Neuronal stem cell (in vitro differentiated cells): Measurements from ENCODE around the gene CDC42EP1.
A peak's percentile ranks its signal among the peaks of the same experiment; 100 is the strongest.

Source experiments
- DNase-seq: peaks from one replicate; pipeline ENCODE4 v3.0.0-alpha.2; 2013; ENCODE audit warnings: low spot score
- H2AFZ ChIP-seq: one replicate; pipeline ENCODE4 v1.6.1; 2013; ENCODE audit warnings: mild to moderate bottlenecking, low read length, inconsistent platforms
- H2AK5ac ChIP-seq: 2 replicates; pipeline ENCODE4 v1.6.1; 2013; ENCODE audit warnings: low read depth, mild to moderate bottlenecking, inconsistent platforms, low read length, moderate library complexity, mixed read lengths
- H2BK120ac ChIP-seq: 2 replicates; pipeline ENCODE4 v1.6.1; 2013; ENCODE audit warnings: low read depth, mild to moderate bottlenecking, inconsistent platforms, low read length, moderate library complexity, mixed read lengths
- H2BK12ac ChIP-seq: one replicate; pipeline ENCODE4 v1.6.1; 2013; ENCODE audit warnings: low read length, inconsistent platforms
- H2BK15ac ChIP-seq: 2 replicates; pipeline ENCODE4 v1.6.1; 2013; ENCODE audit warnings: mild to moderate bottlenecking, low read length, inconsistent platforms, mixed read lengths
- H2BK5ac ChIP-seq: one replicate; pipeline ENCODE4 v1.6.1; 2013; ENCODE audit warnings: inconsistent platforms, mild to moderate bottlenecking, low read length, moderate library complexity
- H3K14ac ChIP-seq: one replicate; pipeline ENCODE4 v1.6.1; 2013; ENCODE audit warnings: low read length, inconsistent platforms
- H3K18ac ChIP-seq: 2 replicates; pipeline ENCODE4 v1.6.1; 2013; ENCODE audit warnings: low read length, inconsistent platforms
- H3K23ac ChIP-seq: 2 replicates; pipeline ENCODE4 v1.6.1; 2013; ENCODE audit warnings: low read depth, mild to moderate bottlenecking, mixed read lengths, low read length, inconsistent platforms; ENCODE audit not compliant: poor library complexity
- H3K27ac ChIP-seq: replicated peaks from 3 replicates; pipeline ENCODE4 v1.5.1; 2013; ENCODE audit warnings: low read length, inconsistent platforms
- H3K27me3 ChIP-seq, 3 experiments: 2 replicates each; pipeline ENCODE4 v1.6.1; 2013; ENCODE audit warnings: low read length in 3 of 3, mild to moderate bottlenecking in 2 of 3, inconsistent platforms in 1 of 3, low read depth in 1 of 3, mixed read lengths in 1 of 3, moderate library complexity in 1 of 3; ENCODE audit not compliant: control insufficient read depth in 3 of 3, insufficient read depth in 3 of 3
- H3K36me3 ChIP-seq, 2 donors: replicated peaks in 1 of 2; 2 replicates each; pipeline ENCODE4 v1.6.1; 2013; ENCODE audit warnings: low read length in 2 of 2; ENCODE audit not compliant: control insufficient read depth in 2 of 2, insufficient read depth in 2 of 2
- H3K4ac ChIP-seq: 2 replicates; pipeline ENCODE4 v1.6.1; 2013; ENCODE audit warnings: inconsistent platforms, mild to moderate bottlenecking, low read length, moderate library complexity
- H3K4me1 ChIP-seq, 2 donors: 1 replicate in 1 of 2; 2 replicates in 1 of 2; pipeline ENCODE4 v1.6.1; 2013; ENCODE audit warnings: low read length in 2 of 2, low read depth in 1 of 2; ENCODE audit not compliant: control insufficient read depth in 2 of 2, insufficient read depth in 1 of 2
- H3K4me2 ChIP-seq: one replicate; pipeline ENCODE4 v1.6.1; 2013; ENCODE audit warnings: mild to moderate bottlenecking, low read length, inconsistent platforms; ENCODE audit not compliant: insufficient read depth, poor library complexity, severe bottlenecking
- H3K4me3 ChIP-seq, 2 donors: 2 replicates each; pipeline ENCODE4 v1.5.1; 2013; ENCODE audit warnings: low read length in 2 of 2, mild to moderate bottlenecking in 2 of 2, inconsistent platforms in 1 of 2, moderate library complexity in 1 of 2
- H3K79me1 ChIP-seq: one replicate; pipeline ENCODE4 v1.6.1; 2013; ENCODE audit warnings: low read depth, mild to moderate bottlenecking, inconsistent platforms, low read length, moderate library complexity
- H3K9ac ChIP-seq: one replicate; pipeline ENCODE4 v1.6.1; 2013; ENCODE audit warnings: mild to moderate bottlenecking, low read depth, low read length, inconsistent platforms; ENCODE audit not compliant: poor library complexity
- H3K9me3 ChIP-seq, 2 donors: replicated peaks in 1 of 2; 2 replicates each; pipeline versions ENCODE3 to v1.6.1; 2013; ENCODE audit warnings: low read length in 2 of 2, mild to moderate bottlenecking in 2 of 2, inconsistent platforms in 1 of 2, low read depth in 1 of 2, mixed read lengths in 1 of 2, moderate library complexity in 1 of 2; ENCODE audit not compliant: control insufficient read depth in 2 of 2, insufficient read depth in 1 of 2
- H4K8ac ChIP-seq: one replicate; pipeline ENCODE4 v1.6.1; 2013; ENCODE audit warnings: low read depth, mild to moderate bottlenecking, inconsistent platforms, low read length, moderate library complexity
- H4K91ac ChIP-seq: one replicate; pipeline ENCODE4 v1.6.1; 2013; ENCODE audit warnings: low read length, low read depth, mild to moderate bottlenecking, inconsistent platforms; ENCODE audit not compliant: poor library complexity
- WGBS, 2 donors: extraction: QIAGEN DNeasy Blood & Tissue Kit; methylation state at CpG; one replicate each; pipeline ENCODE4 v1.1.7; 2013; ENCODE audit warnings: missing lambda C conversion rate in 2 of 2, mixed read lengths in 1 of 2; ENCODE audit not compliant: insufficient read length in 2 of 2, insufficient replicate concordance in 1 of 2; ENCODE audit errors: extremely low coverage in 2 of 2; 5-methylcytosine and 5-hydroxymethylcytosine counted together

CDC42EP1 gene

DNA sequence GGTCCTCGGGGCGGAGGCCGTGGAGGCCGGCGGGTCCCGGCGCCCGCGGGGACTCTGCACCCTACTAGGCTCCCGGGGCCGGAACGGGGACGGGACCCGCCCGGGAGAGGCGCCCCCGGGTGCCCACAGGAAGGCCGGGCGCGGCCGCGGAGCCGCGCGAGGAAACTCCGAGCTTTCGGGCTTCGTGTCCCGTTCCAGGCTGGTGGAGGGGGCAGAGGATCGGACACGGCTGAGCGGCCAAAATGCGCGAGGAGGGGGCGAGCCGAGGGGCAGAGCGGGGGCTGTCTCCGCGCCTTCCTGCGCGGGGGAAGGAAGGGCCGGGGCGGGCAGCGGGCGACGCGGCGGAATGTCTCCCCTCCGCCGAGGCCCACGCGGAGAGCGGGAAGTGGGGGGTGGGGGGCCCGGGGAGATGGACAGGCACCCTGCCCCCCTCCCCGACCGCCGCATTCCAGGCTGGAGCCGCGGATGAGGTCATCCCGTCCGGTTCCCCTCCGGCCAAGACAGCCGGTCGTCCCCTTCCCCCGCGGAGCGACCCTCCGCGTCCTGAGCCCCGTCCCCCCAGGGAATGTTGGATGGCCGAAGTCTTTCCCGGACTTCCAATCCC, 430 bp downstream of the CDC42EP1 start:
- Histone ChIP-seq H3K18ac (peak overlapping the region; percentile 97), H2BK120ac (peak overlapping the region; percentile 53), H3K27me3 (peaks cover 0 to 14% (median 0%) of the 10 kb centered on the region in 3 experiments), H3K4me1 (peaks cover 27 to 36% of the 10 kb centered on the region in 2 donors), H2AFZ (peak overlapping the region; percentile 93), H2BK15ac (peak overlapping the region; percentile 97), H3K9me3 (no peaks in the 10 kb centered on the region), H3K14ac (peak overlapping the region; percentile 75), H2BK5ac (peak overlapping the region; percentile 18), H3K23ac (peak overlapping the region; percentile 58), H3K36me3 (peaks cover 0 to 22% of the 10 kb centered on the region in 2 donors), H3K79me1 (peaks cover 5% of the 10 kb centered on the region), H3K4ac (no peak overlapping the region), H2AK5ac (peak overlapping the region; percentile 96), H3K27ac (no peak overlapping the region), H3K4me3 (peak overlapping the region; percentile 85 to 86), H3K4me2 (peak overlapping the region; percentile 96), H4K91ac (no peak overlapping the region), H4K8ac (no peak overlapping the region), H2BK12ac (peak overlapping the region; percentile 7), H3K9ac (peak overlapping the region; percentile 94)
- no peak for DNase-seq
- no CpG with 5 or more reads among the region's 72 CpGs for WGBS, 2 donors

DNA sequence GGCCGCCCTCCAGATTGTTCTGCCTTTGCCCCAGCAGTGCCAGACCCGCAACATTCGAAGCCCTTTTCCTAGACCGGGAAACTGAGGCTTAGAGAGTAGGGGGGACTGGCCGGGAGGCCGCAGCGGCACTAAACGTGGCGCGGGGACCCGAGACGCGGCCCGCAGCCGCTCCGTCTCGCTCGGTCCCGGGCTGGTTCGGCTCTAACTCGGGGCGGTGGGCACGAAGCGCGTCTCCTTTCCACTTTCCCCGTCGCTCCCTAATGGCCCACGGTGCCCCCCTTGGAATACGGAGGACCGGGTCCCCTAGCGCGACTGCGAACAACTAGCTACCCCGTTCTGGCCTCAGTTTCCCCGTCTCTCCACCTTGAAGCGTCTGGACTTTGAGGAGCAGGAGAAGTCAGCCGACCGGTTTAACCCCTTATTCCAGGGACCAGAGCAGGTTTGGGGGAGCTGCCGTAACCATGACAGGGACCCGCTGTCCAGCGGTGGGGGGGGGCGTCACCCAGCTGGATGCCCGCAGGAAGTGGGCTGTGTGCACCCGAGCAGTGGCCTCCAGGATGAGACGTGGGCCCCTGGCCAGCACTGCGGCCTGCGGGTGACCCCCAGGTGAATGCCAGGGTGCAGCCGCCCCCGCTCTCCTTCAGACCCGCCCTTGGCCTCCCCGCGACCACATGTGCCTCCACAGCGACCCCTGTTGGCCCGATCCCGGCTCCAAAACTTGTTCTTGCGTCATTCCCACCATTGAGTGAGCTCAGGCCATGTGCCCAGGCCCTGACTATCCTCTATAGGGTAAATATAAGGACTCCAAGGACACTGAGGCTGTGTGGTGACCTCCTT, 1.1 kb downstream of the CDC42EP1 start:
- H3K18ac ChIP-seq, result peak overlapping the region; percentile 97
- H3K4me2 ChIP-seq, result peak overlapping the region; percentile 96
- H2BK120ac ChIP-seq, result peak overlapping the region; percentile 53
- H3K4me3 ChIP-seq, result peak overlapping the region; percentile 85 to 86
- H3K27ac ChIP-seq, result no peak overlapping the region
- peak overlapping the region; percentile 27 for H4K91ac ChIP-seq
- H3K36me3 ChIP-seq, result peaks cover 0 to 29% of the 10 kb centered on the region in 2 donors
- H3K23ac ChIP-seq, result peak overlapping the region; percentile 83
- H3K9ac ChIP-seq, result peak overlapping the region; percentile 94
- peak overlapping the region; percentile 96 for H2AK5ac ChIP-seq
- H3K4me1 ChIP-seq, result peaks cover 21 to 33% of the 10 kb centered on the region in 2 donors
- no peaks in the 10 kb centered on the region for H3K9me3 ChIP-seq
- peak overlapping the region; percentile 93 for H2AFZ ChIP-seq
- H2BK15ac ChIP-seq, result peak overlapping the region; percentile 97
- WGBS, 2 donors, result no CpG with 5 or more reads among the region's 56 CpGs
- DNase-seq, result peak; percentile 79
- peaks cover 5% of the 10 kb centered on the region for H3K79me1 ChIP-seq
- H2BK12ac ChIP-seq, result peak overlapping the region; percentile 44
- peaks cover 0 to 14% (median 0%) of the 10 kb centered on the region in 3 experiments for H3K27me3 ChIP-seq
- no peak overlapping the region for H4K8ac ChIP-seq
- peak overlapping the region; percentile 18 for H2BK5ac ChIP-seq
- peak overlapping the region; percentile 86 for H3K4ac ChIP-seq
- peak overlapping the region; percentile 75 for H3K14ac ChIP-seq

DNA sequence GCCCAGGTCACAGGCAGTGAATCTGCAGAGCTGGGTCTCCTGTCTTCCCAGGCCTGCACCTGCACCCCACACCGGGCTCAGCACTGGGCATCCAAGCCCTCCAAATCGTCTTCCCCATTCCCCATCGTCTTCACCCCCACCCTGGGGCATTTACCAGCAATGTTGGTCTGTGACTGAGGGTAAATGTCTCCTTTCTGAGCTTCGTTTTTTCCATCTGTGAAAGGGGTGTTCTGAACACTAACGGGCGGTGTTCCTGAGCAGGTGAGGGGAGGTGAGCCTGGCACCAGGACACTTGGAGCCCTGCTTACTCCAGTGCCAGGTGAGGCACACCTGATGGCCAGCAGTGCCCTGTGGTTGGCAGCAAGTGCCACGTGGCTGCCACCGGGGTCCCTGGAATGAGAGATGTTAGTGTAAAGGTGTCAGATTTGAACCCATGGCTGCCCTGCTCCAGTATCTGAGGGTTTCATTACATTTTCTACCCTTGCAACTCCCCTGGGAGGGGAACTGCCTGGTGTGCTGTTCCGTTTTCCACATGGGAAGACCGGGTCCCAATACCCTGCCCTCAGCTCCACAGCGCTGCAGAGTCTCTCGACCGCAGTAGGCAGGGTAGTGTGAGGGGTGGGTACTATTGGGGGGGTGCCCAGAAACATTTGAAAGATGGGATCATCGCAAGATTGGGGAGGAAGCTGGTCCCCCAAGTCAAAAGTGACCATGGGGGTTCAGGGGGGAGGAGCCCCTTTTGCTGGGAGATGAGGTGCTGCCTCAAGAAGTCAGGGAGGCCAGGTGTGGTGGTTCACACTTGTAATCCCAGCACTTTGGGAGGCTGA, 2.0 kb downstream of the CDC42EP1 start:
- Histone ChIP-seq H3K4me3 (peak overlapping the region in 1 of 2 donors; percentile 86), H2AFZ (no peak overlapping the region), H2BK12ac (peak overlapping the region; percentile 44), H3K4ac (no peak overlapping the region), H3K36me3 (peaks cover 3 to 37% of the 10 kb centered on the region in 2 donors), H3K27me3 (peaks cover 0 to 14% (median 0%) of the 10 kb centered on the region in 3 experiments), H3K4me2 (no peak overlapping the region), H3K23ac (peak overlapping the region; percentile 47), H3K18ac (peak overlapping the region; percentile 69), H2BK15ac (peak overlapping the region; percentile 42), H2BK120ac (no peak overlapping the region), H3K9ac (peak overlapping the region; percentile 18), H4K8ac (no peak overlapping the region), H2AK5ac (peak overlapping the region; percentile 90), H3K27ac (no peak overlapping the region), H3K9me3 (no peaks in the 10 kb centered on the region), H3K4me1 (peaks cover 16 to 27% of the 10 kb centered on the region in 2 donors), H2BK5ac (no peak overlapping the region), H4K91ac (peak overlapping the region; percentile 27), H3K79me1 (peaks cover 5% of the 10 kb centered on the region), H3K14ac (no peak overlapping the region)
- WGBS, 2 donors, result no CpG with 5 or more reads among the region's 14 CpGs
- DNase-seq, result no peak
